WTC11 (cell line): Measurements from ENCODE around the gene PFKP. TPM values are rescaled to one million over a fixed set of nuclear protein-coding genes. Genes with fewer than 3 reads are reported as not detected.

ENCODE experiments used
- ATAC-seq: fragments of 200-7000 bp; cut with Tn5 transposase; 2 replicates; pipeline ENCODE4 v1.10.0; 2021; ENCODE audit warnings: mild to moderate bottlenecking, moderate library complexity
- CTCF ChIA-PET: fragments of 300-600 bp; sonication (Branson Sonifier 250); formaldehyde crosslinking; loops from one replicate; lab custom pipeline; 2021; ENCODE audit warnings: antibody characterized with exemption; lab: Charles Lee
- POLR2A ChIA-PET: fragments of 350-600 bp; sonication (Branson Sonifier 250); formaldehyde crosslinking; loops from one replicate; lab custom pipeline; 2021; ENCODE audit warnings: antibody characterized with exemption; lab: Charles Lee
- DNase-seq: peaks from one replicate; pipeline ENCODE4 v3.0.0; 2021; ENCODE audit warnings: low spot score
- H3K27ac Mint-ChIP-seq: 2 replicates; pipeline ENCODE4 v1.8.0; 2021; ENCODE audit warnings: mixed read lengths
- H3K27me3 Mint-ChIP-seq: 2 replicates; pipeline ENCODE4 v1.8.0; 2021; ENCODE audit warnings: low read depth, mild to moderate bottlenecking, moderate library complexity, mixed read lengths
- H3K36me3 Mint-ChIP-seq: 2 replicates; pipeline ENCODE4 v1.8.0; 2021; ENCODE audit warnings: mixed read lengths
- H3K4me1 Mint-ChIP-seq: 2 replicates; pipeline ENCODE4 v1.8.0; 2022; ENCODE audit warnings: mixed read lengths
- H3K4me3 Mint-ChIP-seq: 2 replicates; pipeline ENCODE4 v1.8.0; 2021; ENCODE audit warnings: mild to moderate bottlenecking, moderate library complexity, mixed read lengths
- H3K9me3 Mint-ChIP-seq: 2 replicates; pipeline ENCODE4 v1.8.0; 2021; ENCODE audit warnings: mixed read lengths
- CBFB ChIP-seq: sonication (generic); formaldehyde crosslinking; IDR thresholded peaks from 2 replicates; pipeline ENCODE4 v1.8.1; 2022; ENCODE audit warnings: mild to moderate bottlenecking, low read depth, missing genetic modification reagents
- CREM ChIP-seq: sonication (generic); formaldehyde crosslinking; IDR thresholded peaks from 2 replicates; pipeline ENCODE4 v1.8.1; 2022; ENCODE audit warnings: mild to moderate bottlenecking, missing genetic modification reagents, moderate library complexity
- ESRRA ChIP-seq: sonication (generic); formaldehyde crosslinking; IDR thresholded peaks from 2 replicates; pipeline ENCODE4 v1.8.1; 2022; ENCODE audit warnings: mild to moderate bottlenecking, missing genetic modification reagents, borderline replicate concordance
- GRHL2 ChIP-seq: fragments of 250-450 bp; sonication (Bioruptor Pico); IDR thresholded peaks from 2 replicates; pipeline ENCODE4 v1.8.0; 2022; ENCODE audit warnings: mild to moderate bottlenecking, moderate library complexity; ENCODE audit not compliant: insufficient replicate concordance, severe bottlenecking
- HMGA2 ChIP-seq: fragments of 250-450 bp; sonication (Bioruptor Pico); IDR thresholded peaks from 2 replicates; pipeline ENCODE4 v1.4.0; 2021; ENCODE audit warnings: mild to moderate bottlenecking, moderate library complexity
- IRF2 ChIP-seq: sonication (generic); formaldehyde crosslinking; IDR thresholded peaks from 2 replicates; pipeline ENCODE4 v1.8.0; 2022; ENCODE audit warnings: low read depth, missing genetic modification reagents, borderline replicate concordance
- KAT7 ChIP-seq: sonication (generic); formaldehyde crosslinking; IDR thresholded peaks from 2 replicates; pipeline ENCODE4 v1.8.1; 2023; ENCODE audit warnings: missing genetic modification reagents, mild to moderate bottlenecking, borderline replicate concordance
- NFYB ChIP-seq: sonication (generic); formaldehyde crosslinking; conservative IDR thresholded peaks from 2 replicates; pipeline ENCODE4 v1.8.0; 2022; ENCODE audit warnings: low read depth, missing genetic modification reagents
- NR3C1 ChIP-seq: sonication (generic); formaldehyde crosslinking; conservative IDR thresholded peaks from 2 replicates; pipeline ENCODE4 v1.8.1; 2023; ENCODE audit warnings: low read depth, mild to moderate bottlenecking, missing genetic modification reagents
- OVOL2 ChIP-seq: fragments of 250-450 bp; sonication (Bioruptor Pico); IDR thresholded peaks from 2 replicates; pipeline ENCODE4 v1.9.0; 2021; ENCODE audit warnings: mild to moderate bottlenecking, borderline replicate concordance
- RORB ChIP-seq: fragments of 250-450 bp; sonication (Bioruptor Pico); IDR thresholded peaks from 2 replicates; pipeline ENCODE4 v1.9.0; 2021; ENCODE audit warnings: mild to moderate bottlenecking
- SMAD4 ChIP-seq: sonication (generic); formaldehyde crosslinking; IDR thresholded peaks from 2 replicates; pipeline ENCODE4 v1.8.0; 2022; ENCODE audit warnings: mild to moderate bottlenecking, missing genetic modification reagents
- SP1 ChIP-seq: sonication (generic); formaldehyde crosslinking; conservative IDR thresholded peaks from 2 replicates; pipeline ENCODE4 v1.8.1; 2022; ENCODE audit warnings: missing genetic modification reagents
- ZNF138 ChIP-seq: sonication (generic); formaldehyde crosslinking; conservative IDR thresholded peaks from 2 replicates; pipeline ENCODE4 v1.8.1; 2022; ENCODE audit warnings: mild to moderate bottlenecking, moderate library complexity, missing genetic modification reagents
- ZNF232 ChIP-seq: sonication (generic); formaldehyde crosslinking; IDR thresholded peaks from 2 replicates; pipeline ENCODE4 v1.8.0; 2022; ENCODE audit warnings: mild to moderate bottlenecking, missing genetic modification reagents
- ZNF263 ChIP-seq: sonication (generic); formaldehyde crosslinking; IDR thresholded peaks from 2 replicates; pipeline ENCODE4 v1.8.1; 2022; ENCODE audit warnings: low read depth, mild to moderate bottlenecking, moderate library complexity, missing genetic modification reagents
- total RNA-seq: library from RNA; stranded (reverse); gene quantifications from 3 replicates; pipeline ENCODE4 v1.2.3, GENCODE V29; 2021
- TF ChIP-seq, protein P1 (sequence below): sonication (generic); formaldehyde crosslinking; conservative IDR thresholded peaks from 2 replicates; pipeline ENCODE4 v1.8.1; 2022; ENCODE audit warnings: mild to moderate bottlenecking, missing genetic modification reagents
- TF ChIP-seq, protein P2 (sequence below): fragments of 250-450 bp; sonication (Bioruptor Pico); conservative IDR thresholded peaks from 2 replicates; pipeline ENCODE4 v1.9.0; 2021; ENCODE audit warnings: mild to moderate bottlenecking
- TF ChIP-seq, protein P3 (sequence below): sonication (generic); formaldehyde crosslinking; IDR thresholded peaks from 2 replicates; pipeline ENCODE4 v1.8.1; 2023; ENCODE audit warnings: mild to moderate bottlenecking, missing genetic modification reagents
- TF ChIP-seq, protein P4 (sequence below): sonication (generic); formaldehyde crosslinking; IDR thresholded peaks from 2 replicates; pipeline ENCODE4 v1.8.1; 2022; ENCODE audit warnings: low read depth, missing genetic modification reagents, borderline replicate concordance
- TF ChIP-seq, protein P5 (sequence below): fragments of 250-450 bp; sonication (Bioruptor Pico); IDR thresholded peaks from 2 replicates; pipeline ENCODE4 v1.9.0; 2021; ENCODE audit warnings: mild to moderate bottlenecking
- TF ChIP-seq, protein P6 (sequence below): sonication (generic); formaldehyde crosslinking; IDR thresholded peaks from 2 replicates; pipeline ENCODE4 v1.8.0; 2023; ENCODE audit warnings: missing genetic modification reagents, mild to moderate bottlenecking, borderline replicate concordance

Gene PFKP
- total RNA-seq, 1 experiment from 2014 or later = 127 TPM

DNA sequence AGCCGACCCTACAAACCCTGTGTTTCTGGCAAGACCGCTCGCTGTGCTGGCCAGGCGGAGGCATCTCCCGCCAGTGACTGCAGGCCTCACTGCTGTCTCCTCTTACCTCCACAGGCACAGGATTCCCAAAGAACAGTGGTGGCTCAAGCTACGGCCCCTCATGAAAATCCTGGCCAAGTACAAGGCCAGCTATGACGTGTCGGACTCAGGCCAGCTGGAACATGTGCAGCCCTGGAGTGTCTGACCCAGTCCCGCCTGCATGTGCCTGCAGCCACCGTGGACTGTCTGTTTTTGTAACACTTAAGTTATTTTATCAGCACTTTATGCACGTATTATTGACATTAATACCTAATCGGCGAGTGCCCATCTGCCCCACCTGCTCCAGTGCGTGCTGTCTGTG, 69.0 kb downstream of the PFKP start:
- CTCF ChIA-PET = no interaction called here
- Mint-ChIP-seq H3K9me3 (no peaks in the 10 kb centered on the region), H3K27ac (no peak overlapping the region), H3K36me3 (peaks cover 91% of the 10 kb centered on the region), H3K27me3 (no peaks in the 10 kb centered on the region), H3K4me3 (no peak overlapping the region), H3K4me1 (no peaks in the 10 kb centered on the region)
- TF ChIP-seq KAT7 = no peak
- TF ChIP-seq RORB = no peak
- no peak for TF ChIP-seq SMAD4 (CRISPR knock-in tag)
- no peak for TF ChIP-seq CREM (CRISPR knock-in tag)
- TF ChIP-seq, protein P1, sequence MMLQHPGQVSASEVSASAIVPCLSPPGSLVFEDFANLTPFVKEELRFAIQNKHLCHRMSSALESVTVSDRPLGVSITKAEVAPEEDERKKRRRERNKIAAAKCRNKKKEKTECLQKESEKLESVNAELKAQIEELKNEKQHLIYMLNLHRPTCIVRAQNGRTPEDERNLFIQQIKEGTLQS (CRISPR knock-in tag) = no peak
- TF ChIP-seq CBFB = no peak
- TF ChIP-seq NR3C1 (CRISPR knock-in tag) = no peak
- no peak for TF ChIP-seq OVOL2 (CRISPR knock-in tag)
- no peak for TF ChIP-seq HMGA2
- no peak for TF ChIP-seq GRHL2 (CRISPR knock-in tag)
- no peak for TF ChIP-seq SP1 (CRISPR knock-in tag)
- no peak for TF ChIP-seq ESRRA (CRISPR knock-in tag)
- no peak for TF ChIP-seq IRF2 (CRISPR knock-in tag)
- DNase-seq (no peak), ATAC-seq (no peak)
- POLR2A ChIA-PET = no interaction called here

DNA sequence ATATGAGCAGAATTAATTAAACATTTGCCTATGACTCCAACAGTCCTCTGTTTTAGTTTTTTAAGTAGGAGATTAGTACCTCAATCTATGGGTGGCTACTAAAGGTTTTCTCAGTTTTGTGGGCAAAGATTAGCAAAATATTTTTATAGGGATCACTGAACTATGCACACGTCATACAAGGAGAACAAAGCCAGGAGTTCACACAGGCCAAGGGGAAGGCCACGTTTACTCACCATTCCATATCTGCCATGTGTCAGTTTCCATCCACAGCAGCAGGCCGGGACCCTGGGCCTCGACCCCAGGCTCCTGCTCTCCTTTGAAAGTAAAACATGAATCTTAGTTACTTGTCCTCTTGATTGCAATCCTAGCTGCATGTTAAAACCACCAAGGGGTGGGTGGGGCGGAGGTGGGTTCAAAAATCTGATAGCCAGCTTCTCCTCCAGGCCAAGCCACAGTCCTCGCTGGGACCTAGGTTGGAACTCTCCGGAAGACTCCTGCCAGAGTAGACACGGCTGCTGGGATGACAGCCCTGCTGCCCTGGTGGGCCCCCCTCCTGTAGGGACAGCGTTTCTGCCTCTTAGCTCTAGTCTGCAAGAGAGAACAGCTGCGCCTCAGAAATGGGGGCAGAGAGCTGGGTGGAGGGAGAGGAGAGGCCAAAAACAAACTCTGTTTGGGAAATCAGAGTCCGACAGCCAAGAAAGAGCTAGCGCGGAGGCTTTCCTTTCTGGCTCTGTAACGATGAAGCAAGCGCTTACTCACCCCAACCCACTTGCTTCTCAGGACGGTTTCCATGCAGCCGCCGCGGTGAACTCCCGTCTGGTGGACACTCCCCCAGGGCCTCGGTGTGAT, 69.6 kb downstream of the PFKP start:
- peaks cover 87% of the 10 kb centered on the region for H3K36me3 Mint-ChIP-seq
- no peaks in the 10 kb centered on the region for H3K27me3 Mint-ChIP-seq
- ATAC-seq (no peak), DNase-seq (no peak)
- no peak overlapping the region for H3K4me3 Mint-ChIP-seq
- no peak overlapping the region for H3K27ac Mint-ChIP-seq
- no peaks in the 10 kb centered on the region for H3K4me1 Mint-ChIP-seq
- H3K9me3 Mint-ChIP-seq = no peaks in the 10 kb centered on the region
- TF ChIP-seq ZNF138 (CRISPR knock-in tag) (no peak), NFYB (no peak)
- TF ChIP-seq, protein P2, sequence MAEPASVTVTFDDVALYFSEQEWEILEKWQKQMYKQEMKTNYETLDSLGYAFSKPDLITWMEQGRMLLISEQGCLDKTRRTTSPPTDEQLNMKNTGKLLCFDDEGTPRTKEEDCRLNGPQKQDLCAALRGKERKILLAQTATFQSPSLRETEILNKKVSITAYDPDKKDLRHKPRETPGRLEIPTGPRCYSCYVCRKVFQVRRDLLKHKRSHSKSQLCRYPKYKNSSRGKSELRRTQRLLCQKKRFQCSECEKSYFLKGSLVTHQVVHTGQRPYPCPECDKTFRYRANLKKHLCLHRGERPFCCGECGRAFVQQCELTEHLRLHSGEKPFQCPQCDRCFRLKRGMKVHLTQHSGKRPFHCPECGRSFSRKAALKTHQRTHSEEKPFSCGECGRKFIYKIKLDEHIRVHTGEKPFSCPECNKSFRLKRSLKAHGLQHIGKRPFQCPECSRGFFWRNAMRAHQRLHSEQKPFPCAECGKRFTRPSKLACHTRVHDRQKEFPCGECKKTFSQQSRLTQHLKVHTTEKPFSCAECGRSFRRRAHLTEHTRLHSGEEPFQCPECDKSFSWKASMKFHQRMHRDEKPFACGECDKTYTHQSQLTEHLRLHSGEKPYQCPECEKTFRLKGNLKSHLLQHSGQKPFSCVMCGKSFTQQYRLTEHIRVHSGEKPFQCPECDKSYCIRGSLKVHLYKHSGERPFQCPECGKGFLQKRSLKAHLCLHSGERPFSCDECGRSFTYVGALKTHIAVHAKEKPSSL (CRISPR knock-in tag) = no peak
- TF ChIP-seq, protein P3, sequence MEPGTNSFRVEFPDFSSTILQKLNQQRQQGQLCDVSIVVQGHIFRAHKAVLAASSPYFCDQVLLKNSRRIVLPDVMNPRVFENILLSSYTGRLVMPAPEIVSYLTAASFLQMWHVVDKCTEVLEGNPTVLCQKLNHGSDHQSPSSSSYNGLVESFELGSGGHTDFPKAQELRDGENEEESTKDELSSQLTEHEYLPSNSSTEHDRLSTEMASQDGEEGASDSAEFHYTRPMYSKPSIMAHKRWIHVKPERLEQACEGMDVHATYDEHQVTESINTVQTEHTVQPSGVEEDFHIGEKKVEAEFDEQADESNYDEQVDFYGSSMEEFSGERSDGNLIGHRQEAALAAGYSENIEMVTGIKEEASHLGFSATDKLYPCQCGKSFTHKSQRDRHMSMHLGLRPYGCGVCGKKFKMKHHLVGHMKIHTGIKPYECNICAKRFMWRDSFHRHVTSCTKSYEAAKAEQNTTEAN (CRISPR knock-in tag) = no peak
- ChIA-PET POLR2A (no interaction called here), CTCF (no interaction called here)

DNA sequence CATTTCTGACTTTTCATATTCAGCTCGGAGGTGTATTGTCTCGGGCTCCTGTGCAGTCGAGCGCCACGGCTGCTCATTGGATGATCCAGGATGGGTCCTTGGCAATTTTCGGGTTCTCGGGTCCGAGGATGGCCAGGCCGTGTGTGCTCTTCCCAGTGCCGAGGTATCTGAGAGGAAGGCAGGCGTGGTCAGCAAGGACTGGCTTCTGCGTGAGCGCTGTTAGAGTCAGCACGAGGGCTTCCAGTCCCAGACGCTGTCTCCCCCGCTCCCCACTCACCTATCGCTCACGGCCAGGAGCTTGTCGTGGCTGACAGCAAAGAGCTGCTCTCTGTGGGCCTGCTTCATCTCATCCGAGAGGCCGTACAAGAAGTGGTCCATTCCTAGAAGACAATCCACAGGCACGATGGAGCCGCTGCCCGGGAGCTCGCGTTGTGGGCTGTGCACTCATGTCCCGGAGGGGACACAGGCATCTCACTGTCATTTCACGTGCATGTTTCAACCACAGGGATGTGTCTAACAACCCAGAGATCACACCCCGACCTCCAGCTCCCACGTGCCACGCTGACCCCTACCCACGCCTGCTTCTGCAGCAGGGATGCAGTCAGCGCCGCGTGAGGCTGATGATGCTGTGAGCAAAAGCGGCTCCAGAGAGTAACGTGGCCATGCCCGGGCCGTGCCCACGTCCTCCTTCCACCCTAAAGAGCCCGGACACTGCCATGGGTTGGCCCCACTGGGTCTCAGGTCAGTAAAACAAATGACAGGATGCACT, 70.8 kb downstream of the PFKP start:
- DNase-seq (no peak), ATAC-seq (no peak)
- peaks cover 82% of the 10 kb centered on the region for H3K36me3 Mint-ChIP-seq
- no peak overlapping the region for H3K27ac Mint-ChIP-seq
- H3K27me3 Mint-ChIP-seq = no peaks in the 10 kb centered on the region
- ChIA-PET CTCF (no interaction called here), POLR2A (no interaction called here)
- no peak overlapping the region for H3K4me3 Mint-ChIP-seq
- H3K9me3 Mint-ChIP-seq = no peaks in the 10 kb centered on the region
- H3K4me1 Mint-ChIP-seq = no peaks in the 10 kb centered on the region
- no peak for TF ChIP-seq ZNF232 (CRISPR knock-in tag)
- no peak for TF ChIP-seq ZNF263 (CRISPR knock-in tag)
- TF ChIP-seq, protein P4, sequence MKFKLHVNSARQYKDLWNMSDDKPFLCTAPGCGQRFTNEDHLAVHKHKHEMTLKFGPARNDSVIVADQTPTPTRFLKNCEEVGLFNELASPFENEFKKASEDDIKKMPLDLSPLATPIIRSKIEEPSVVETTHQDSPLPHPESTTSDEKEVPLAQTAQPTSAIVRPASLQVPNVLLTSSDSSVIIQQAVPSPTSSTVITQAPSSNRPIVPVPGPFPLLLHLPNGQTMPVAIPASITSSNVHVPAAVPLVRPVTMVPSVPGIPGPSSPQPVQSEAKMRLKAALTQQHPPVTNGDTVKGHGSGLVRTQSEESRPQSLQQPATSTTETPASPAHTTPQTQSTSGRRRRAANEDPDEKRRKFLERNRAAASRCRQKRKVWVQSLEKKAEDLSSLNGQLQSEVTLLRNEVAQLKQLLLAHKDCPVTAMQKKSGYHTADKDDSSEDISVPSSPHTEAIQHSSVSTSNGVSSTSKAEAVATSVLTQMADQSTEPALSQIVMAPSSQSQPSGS (CRISPR knock-in tag) = no peak
- TF ChIP-seq, protein P5, sequence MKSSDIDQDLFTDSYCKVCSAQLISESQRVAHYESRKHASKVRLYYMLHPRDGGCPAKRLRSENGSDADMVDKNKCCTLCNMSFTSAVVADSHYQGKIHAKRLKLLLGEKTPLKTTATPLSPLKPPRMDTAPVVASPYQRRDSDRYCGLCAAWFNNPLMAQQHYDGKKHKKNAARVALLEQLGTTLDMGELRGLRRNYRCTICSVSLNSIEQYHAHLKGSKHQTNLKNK (CRISPR knock-in tag) = no peak
- TF ChIP-seq, protein P6, sequence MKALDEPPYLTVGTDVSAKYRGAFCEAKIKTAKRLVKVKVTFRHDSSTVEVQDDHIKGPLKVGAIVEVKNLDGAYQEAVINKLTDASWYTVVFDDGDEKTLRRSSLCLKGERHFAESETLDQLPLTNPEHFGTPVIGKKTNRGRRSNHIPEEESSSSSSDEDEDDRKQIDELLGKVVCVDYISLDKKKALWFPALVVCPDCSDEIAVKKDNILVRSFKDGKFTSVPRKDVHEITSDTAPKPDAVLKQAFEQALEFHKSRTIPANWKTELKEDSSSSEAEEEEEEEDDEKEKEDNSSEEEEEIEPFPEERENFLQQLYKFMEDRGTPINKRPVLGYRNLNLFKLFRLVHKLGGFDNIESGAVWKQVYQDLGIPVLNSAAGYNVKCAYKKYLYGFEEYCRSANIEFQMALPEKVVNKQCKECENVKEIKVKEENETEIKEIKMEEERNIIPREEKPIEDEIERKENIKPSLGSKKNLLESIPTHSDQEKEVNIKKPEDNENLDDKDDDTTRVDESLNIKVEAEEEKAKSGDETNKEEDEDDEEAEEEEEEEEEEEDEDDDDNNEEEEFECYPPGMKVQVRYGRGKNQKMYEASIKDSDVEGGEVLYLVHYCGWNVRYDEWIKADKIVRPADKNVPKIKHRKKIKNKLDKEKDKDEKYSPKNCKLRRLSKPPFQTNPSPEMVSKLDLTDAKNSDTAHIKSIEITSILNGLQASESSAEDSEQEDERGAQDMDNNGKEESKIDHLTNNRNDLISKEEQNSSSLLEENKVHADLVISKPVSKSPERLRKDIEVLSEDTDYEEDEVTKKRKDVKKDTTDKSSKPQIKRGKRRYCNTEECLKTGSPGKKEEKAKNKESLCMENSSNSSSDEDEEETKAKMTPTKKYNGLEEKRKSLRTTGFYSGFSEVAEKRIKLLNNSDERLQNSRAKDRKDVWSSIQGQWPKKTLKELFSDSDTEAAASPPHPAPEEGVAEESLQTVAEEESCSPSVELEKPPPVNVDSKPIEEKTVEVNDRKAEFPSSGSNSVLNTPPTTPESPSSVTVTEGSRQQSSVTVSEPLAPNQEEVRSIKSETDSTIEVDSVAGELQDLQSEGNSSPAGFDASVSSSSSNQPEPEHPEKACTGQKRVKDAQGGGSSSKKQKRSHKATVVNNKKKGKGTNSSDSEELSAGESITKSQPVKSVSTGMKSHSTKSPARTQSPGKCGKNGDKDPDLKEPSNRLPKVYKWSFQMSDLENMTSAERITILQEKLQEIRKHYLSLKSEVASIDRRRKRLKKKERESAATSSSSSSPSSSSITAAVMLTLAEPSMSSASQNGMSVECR (CRISPR knock-in tag) = no peak
